Inferior parietal cortex (tissue), 1 donor: ENCODE data around the gene MLX.

Experiments used
- DNase-seq: peaks from one replicate; pipeline ENCODE4 v3.0.0-alpha.2; 2016; ENCODE audit errors: extremely low spot score

Gene MLX, protein sequence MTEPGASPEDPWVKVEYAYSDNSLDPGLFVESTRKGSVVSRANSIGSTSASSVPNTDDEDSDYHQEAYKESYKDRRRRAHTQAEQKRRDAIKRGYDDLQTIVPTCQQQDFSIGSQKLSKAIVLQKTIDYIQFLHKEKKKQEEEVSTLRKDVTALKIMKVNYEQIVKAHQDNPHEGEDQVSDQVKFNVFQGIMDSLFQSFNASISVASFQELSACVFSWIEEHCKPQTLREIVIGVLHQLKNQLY

DNA sequence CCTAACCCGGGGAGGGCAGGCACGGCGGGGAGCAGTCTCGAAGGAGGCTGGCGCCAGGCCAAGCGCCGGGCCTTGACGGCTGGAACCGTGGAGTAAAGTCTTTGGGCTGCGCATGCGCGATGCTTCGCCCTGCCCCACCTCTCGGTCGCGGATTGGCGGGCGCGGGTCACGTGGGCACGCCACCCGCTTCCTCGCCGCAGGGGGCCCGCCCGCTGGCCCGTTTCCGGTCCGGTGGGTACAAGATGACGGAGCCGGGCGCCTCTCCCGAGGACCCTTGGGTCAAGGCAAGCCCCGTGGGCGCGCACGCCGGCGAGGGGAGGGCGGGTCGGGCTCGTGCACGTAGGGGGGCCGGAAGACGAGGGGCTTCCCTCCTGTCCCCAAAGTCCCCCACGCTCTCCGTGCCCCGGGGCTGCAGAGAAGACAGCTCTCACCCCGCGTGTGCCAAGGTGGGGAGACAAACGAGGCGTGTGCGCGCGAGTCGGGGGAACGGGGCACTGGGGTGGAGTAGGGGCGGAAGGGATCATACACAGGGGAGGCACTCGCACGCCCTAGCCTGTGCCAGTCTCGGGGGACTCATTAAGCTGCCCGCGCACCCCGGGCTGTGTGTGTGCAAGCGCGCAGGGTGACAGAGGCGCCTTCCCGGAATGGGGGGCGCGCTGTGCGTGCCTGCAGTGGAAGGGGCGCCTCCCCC is at the start of gene MLX:
Gene MLX, plus strand, starts transcription at position 218 of the 691 bp plus-strand sequence. Its CDS starts 25 bp downstream, at position 243.
- peak; percentile 92 for DNase-seq

DNA sequence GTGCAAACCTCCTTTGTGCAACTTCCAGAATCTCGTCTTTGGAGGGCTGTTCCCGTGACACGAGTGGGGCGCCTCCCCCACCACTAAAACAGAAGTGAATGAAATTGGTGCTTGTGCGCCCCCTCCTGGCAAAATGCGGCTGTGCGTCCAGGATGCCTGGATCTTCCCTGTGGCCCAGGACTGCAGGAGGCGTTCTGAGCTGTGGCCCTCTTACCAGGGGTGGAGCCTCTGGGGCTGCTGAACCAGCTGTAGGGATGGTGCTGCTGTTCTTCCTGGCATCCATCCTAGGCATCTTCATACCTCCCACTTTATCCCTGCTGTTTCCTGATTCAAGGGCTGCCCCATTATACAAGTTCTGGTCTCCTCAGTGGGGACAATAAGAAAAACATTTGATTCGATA is 49.4 kb upstream of the MLX start:
- peak; percentile 79 for DNase-seq

DNA sequence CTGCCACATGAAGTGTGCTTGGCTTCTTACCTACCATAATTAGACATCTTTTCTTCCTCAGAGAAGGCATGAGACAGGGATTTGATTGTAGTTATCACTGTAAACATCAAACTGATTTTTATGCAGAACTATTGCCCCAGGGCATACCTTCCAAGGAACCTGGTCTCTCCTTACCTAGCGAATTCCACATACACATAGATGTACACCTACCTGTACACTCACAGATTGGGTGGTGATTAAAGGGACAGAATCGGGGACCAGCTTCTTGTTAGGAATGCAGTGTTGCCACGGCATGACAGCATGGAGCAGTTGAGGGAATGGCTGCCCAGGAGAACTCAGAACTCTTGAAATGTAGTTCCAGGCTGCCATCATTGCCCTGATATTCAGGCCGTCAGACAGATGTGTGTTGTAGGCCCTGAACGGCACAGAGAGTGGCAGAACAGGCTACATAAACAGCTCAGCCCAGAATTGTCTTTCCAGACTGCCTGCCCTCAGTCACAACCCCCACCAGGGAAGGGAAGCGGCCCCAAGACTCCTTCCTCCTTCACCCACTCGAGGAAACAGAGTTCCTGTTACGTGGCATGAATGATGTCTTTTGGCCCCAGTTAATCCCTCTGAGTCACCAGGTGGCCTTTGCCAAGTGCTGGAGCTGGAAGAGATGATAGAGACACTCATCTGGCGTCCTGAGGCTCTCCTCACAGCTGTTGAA is 48.7 kb upstream of the MLX start:
- DNase-seq: peak; percentile 54

DNA sequence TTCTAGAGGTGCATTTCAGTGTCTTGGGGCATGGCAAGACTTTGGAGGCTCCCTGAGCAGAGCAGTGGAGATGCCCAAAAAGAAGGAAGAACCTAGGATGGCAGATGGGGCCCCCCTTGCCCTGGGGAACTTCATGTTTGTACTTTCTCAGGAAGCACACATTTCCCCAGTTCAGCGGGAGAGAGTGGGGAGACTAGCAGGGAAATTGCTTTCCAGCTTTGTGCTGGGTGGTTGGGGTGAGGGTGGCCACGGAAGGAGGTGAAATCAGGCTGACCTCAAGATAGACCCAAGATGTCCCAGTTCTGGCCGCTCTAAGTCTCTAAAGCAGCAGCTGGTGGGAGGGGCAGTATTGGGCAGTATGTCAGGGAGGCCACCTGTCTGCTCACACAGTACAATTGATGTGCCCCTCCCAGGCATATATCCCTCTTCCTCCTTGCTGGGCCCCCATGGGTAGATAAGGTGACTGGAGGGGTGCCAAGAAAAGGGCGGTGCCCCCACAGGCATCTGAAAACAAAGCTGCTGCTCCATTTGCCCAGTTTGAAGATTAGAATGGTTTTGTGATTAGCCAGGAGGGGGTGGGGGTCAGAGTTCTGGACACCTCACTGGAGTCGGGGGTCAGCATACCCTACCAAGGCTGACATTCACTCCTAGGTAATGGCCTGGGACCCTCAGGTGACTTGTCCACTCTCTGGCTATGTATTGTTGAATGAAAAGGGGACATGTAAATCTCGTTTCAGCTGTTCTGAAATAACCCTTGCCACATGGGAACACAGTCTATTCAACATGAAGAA is 48.0 kb upstream of the MLX start:
- DNase-seq: peak; percentile 15

DNA sequence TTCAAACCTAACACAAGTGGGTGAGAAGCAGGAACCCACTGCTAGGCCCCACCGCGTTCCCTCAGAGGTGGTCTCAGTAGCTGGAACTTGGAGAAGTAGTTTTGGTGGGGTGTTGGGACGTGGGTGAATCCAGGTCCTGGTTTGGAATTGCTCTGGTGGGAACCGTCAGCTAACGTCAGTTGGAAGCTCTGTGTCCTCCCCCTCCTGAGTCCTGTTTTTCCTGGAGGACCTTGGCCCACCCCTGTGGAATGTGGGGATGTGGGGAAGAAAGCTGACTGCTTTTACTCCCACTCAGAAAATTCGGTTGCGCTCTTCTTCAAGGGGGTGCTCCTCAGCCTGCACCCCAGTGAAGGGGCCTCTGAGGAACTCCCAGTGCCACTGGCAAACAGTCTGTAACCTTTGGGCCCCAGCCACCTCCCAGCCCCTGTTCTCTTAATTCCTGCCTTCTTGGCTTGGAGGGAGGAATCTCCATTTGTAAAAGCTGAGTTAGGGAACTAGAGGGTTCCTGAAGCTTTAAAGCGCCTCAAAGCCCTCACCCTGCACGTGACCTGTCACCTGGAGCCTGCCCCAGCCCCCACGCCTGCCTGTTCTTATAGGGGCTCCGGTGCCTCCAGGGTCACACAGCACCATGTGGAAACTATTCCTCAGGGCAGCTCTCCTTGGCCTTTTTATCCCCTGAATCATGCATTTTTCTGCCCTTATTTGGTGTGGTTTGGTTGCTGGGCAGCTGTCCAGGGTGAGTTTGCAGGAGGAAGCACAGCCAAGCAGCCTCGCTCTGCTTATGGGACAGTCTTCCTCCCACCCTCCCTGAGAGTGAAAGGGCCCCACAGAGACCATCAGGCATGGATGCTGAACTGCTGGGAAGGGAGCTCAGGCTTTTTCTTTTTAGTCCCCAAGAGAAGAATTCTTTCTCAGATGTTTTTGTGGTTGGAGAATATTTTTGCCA is 47.1 kb upstream of the MLX start:
- DNase-seq: peak; percentile 67

DNA sequence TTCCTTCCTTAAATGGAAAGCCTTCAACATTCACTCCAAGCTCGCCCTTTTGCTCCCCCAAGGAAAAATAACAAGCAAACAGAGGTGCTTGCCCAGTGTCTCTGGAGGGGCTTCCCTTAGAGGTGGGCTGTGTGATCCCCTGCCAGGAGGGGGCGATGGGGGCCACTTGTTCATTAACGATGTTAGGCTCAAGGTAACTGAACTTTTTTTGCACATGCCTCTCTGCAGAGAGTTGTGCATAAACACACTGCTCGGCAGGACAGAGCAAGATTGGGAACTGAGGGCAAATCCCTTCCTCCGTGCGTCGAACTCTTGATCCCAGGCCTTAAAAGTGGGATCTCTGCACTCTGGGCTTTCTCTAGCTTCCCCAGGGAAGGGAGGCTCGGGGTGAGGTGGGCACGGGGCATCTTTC is 46.4 kb upstream of the MLX start:
- DNase-seq: no peak

DNA sequence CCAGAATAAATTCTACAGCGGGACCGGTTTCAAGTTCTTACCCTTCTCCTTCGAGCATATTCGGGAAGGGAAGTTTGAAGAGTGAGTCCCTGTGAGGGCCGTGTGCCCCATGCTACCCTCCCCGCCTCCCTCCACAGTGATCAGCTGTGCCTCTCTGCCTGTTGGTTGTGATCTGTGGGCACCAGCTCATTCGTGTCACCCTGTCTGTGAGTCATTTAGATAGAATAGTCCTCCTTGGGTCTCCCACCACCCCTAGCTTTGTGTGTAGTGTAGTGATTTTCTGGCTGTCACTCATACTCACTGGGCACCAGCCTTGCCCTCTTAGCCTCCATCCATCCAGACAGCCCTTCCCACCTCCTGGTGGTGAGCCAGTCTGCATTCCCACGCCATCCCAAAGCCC is 45.9 kb upstream of the MLX start:
- DNase-seq: no peak

DNA sequence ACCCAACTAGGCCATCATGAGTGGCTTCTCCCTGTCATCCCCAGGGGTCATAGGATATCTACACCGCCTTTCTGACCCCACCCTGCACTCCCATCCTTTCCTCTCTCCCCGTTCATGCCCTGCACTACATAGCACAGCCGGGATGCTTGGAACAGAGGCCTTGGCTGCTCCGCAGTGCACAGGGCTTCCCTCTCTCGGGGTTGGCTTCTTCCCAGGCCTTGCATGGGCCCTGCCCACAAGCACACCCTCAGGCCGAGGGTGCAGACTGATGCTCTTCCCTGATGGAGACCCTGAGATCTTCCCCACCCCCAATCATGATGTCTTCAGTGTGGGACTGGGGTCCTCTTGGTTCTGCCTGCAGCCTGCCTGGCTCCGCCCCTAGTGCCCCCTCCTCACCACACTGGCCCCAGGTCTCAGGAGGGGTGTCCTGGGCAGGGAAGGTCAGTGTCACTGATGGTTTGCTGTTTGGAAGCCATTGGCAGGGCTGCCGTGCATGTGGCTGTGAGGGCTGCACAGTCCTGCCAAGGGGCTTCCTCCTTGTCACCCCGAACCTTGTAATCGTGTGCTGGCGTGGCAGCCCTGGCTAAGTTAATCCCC is 45.1 kb upstream of the MLX start:
- DNase-seq: no peak

DNA sequence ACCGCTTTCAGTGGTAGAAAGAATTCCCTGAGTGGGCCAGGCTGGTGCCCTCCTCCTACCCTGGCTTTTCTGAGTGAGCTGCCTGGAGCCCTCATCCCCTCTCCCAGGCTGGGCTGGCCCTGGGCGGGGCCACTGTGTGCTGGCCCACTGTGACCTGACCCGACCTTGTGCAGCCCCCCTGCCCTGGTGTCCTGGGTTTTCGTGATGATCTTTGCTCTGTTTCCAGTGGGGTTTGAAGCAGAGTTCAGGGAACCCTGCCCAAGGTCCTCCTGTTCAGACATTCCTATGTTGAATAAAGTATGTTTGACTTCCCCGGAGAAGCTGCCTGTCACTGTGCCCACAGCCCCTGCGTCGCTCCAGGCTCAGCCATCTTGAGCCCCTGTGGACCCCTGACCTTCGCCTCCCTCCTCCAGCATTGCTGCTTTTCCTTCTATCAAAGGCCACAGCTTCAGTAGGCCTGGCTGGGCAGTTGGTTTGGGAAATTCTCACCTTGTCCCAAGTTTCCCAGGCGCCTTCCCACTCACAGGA is 44.6 kb upstream of the MLX start:
- DNase-seq: no peak

DNA sequence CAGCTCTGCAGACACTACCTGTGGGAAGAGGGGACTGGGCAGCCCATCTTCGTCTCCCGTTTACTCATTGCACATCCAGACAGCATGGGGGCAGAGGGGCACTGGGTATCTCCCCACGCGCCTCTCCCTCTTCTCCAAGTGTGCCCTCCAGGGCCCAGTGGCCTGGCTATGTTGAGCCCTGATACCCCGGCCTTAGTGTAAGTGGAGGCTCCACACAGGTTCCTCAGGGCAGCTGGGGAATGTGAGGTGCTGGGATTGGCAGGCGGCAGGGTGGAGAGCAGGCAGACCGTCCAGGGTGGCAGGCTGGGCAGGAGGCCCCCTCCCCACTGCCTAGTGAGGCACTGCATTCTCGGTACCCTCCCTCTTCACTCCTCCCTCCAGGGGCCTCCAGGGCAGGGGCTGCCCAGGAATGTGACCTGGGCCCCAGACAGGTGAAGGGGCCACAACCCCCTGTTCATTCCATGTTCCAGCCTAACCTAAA is 44.1 kb upstream of the MLX start:
- no peak for DNase-seq

DNA sequence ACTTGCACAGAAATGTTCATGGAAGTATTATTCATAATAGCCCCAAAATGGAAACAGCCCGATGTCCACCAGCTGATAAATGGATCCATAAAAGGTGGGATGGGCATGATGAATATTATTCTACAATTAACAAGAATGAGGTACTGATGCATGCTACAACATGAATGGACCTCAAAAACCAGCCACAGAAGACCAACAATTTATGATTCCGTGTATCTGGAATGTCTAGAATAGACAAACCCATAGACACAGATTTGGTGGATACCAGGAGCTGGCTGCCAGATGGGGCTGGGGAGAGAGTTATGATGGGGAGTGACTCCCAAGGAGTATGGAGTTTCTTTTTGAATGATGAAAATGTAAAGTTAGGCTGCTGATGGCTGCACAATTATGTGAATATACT is 41.7 kb upstream of the MLX start:
- no peak for DNase-seq

DNA sequence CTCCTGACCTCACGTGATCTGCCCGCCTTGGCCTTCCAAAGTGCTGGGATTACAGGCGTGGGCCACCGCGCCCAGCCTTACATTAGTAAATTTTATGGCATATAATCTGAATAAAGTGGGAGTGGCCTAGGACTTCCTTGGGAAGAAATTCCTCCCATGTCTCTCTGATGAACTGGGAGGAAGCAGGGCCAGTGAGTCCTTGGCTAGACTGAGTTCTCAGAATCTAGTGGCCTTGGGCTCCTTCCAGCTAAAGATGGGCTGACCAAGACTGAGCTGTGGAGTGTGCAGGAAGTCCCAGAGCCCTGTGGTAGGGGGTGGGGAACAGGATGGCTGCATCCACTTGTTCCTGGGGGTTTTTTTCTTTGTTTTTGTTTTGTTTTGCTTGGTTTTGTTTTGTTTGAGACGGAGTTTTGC is 40.9 kb upstream of the MLX start:
- DNase-seq: no peak

DNA sequence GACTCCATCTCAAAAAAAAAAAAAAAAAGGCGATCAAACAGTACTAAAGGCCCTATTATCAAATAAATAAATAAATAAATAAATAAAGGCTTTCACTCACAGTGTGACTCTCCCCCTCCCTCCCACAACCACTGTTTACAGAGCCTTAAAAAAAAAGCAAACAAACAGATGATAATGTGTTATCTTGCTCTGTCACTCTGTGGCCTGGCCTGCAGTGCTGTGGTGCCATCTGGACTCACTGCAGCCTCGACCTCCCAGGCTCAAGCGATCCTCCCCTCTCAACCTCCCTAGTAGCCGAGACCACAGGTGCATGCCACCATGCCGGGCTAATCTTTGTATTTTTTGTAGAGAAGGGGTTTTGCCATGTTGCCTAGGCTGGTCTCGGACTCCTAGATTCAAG is 39.0 kb upstream of the MLX start:
- DNase-seq: no peak

DNA sequence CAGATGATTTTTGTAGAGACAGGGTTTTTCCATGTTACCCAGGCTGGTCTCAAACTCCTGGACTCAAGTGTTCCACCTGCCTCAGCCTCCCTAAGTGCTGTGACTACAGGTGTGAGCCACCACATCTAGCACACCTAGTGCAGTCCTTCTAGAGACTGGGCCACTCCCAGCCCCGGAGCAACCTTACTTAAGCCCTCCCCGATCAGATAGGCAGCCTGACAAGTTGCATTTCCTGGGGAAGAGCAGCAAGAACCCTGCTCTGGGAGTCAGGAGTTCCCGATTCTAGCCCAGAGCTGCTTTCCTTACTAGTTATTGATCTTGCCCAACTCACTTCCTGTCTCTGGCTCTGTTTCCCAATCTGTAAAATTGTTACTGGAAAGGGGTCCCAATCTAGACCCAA is 37.8 kb upstream of the MLX start:
- DNase-seq: no peak

DNA sequence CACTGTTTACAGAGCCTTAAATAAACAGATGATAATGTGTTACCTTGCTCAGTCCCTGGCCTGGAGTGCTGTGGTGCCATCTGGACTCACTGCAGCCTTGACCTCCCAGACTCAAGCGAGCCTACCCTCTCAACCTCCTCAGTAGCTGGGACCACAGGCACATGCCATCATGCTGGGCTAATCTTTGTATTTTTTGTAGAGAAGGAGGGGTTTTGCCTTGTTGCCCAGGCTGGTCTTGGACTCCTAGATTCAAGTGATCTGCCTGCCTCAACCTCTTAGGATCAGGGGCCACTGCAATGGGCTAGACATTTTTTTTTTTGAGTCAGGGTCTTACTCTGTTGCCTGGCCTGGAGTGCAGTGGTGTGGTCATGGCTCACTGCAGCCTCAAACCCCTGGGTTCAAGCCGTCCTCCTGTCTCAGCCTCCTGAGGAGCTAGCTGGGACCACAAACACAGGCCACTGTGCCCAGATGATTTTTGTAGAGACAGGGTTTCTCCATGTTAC is 35.9 kb upstream of the MLX start:
- no peak for DNase-seq

DNA sequence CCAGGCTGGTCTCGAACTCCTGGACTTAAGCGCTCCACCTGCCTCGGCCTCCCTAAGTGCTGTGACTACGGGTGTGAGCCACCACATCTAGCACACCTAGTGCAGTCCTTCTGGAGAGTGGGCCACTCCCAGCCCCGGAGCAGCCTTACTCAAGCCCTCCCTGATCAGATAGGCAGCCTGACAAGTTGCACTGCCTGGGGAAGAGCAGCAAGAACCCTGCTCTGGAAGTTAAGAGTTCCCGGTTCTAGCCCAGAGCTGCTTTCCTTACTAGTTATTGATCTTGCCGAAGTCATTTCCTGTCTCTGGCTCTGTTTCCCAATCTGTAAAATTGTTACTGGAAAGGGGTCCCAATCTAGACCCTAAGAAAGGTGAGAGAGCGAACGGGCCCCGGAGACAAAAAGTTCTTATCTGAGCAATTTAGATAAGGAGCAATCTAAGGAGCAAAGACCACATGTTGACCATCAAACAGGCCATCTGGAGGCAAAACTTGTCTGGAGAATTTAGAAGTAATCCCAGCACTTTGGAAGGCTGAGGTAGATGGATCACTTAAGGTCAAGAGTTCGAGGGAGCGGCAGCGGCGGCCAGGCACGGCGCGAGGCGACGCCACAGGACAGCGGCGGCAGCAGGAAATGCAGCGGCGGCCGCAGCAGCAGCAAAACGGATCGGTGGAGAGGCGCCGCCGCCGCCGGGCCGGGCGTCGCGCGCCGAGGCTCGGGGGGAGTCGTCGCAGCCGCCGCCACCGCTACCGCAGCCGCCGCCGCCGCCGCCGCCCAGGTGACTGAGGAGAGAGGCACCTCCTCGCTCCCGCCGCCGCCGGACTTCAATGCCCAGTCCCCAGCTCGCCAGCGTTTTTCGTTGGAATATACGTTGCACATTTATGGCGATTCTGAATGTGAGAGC is 35.2 kb upstream of the MLX start:
- DNase-seq: peak; percentile 65

DNA sequence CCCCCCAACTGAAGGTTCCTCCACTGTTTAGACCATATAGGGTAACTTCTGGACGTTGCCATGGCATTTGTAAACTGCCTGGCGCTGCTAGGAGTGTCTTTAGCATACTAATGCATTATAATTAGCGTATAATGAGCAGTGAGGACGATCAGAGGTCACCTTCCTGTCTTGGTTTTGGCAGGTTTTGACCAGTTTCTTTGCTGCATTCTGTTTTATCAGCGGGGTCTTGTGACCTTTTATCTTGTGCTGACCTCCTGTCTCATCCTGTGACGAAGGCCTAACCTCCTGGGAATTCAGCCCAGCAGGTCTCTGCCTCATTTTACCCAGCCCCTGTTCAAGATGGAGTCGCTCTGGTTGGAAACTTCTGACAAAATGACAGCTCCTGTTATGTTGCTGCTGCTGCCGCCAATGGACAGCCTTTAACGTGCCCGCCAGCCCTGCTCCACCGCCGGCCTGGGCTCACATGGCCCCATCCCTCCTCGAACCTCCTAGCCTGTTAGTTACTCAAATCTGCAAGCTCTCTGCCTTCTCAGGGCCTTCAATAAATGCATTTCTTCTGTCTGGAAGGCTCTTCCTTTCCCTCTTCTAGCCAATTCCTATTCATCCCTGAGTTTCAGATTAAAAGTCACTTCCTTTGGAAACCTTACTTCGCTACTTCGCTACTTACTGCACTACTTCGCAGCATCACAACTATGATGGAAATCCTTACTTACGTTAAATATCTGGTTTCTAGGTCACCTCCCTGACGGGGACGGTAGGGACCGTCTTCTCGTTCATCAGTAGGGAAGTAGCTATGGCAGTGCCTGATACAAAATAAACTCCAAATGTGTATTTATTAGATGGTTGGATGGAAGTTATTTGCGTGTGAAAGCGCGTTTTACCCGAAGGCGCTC is 31.5 kb upstream of the MLX start:
- DNase-seq: no peak

DNA sequence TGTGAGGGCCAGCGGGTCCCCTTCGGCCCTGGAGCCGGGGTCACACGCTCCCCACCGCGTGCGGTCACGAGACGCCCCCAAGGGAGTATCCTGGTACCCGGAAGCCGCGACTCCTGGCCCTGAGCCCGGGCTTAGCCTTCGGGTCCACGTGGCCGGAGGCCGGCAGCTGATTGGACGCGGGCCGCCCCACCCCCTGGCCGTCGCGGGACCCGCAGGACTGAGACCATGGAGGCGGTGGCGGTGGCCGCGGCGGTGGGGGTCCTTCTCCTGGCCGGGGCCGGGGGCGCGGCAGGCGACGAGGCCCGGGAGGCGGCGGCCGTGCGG is 30.9 kb upstream of the MLX start, which contains the start of gene NAGLU:
Gene NAGLU, plus strand, starts transcription at position 194 of the 324 bp plus-strand sequence. Its CDS starts 32 bp downstream, at position 226.
- peak; percentile 92 for DNase-seq
